Measurements from ENCODE around the gene SH3RF3. TPM values are rescaled to one million over a fixed set of nuclear protein-coding genes. Genes with fewer than 3 reads are reported as not detected.

The SH3RF3 gene
- total and polyA plus RNA-seq, 10 of the 15 experiments (the other 5 are each of a cell fraction or from before 2014, with no cell fraction given), result 0.08 to 8.8 (median 2.3) TPM

DNA sequence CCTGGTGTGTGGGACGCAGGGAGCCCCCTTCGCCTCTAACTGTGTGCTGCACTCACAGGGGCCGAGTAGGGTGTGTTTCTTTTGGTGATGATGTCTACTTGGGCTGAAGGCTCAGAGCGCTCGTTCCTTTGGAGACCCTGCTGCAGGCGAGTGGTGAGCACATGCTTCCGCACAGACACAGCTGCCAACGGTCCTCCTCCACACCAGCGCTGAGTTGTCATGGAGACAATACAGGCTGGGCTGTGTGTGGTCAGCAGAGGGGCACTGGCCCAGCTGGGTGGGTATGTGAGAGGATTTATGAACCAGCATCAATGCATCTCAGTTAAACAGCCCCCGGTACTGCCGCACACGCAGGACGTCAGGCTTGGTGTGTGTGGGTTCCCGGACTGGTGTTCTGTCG, 143.5 kb downstream of the SH3RF3 start:
- DNase-seq (ENCODE audit: low read depth, low spot score) (no peak), FAIRE-seq (no peak), ATAC-seq (no peak)
- H3K27me3 ChIP-seq (replicated peaks in 1 of 2; ENCODE audit: control insufficient read depth in 2 of 2, insufficient read depth in 2 of 2, low read length in 1 of 2), result no peaks in the 10 kb centered on the region
- no peaks in the 10 kb centered on the region for H4K20me1 ChIP-seq (ENCODE audit: control insufficient read depth, insufficient read depth)
- H3K27ac ChIP-seq (ENCODE audit: control insufficient read depth, insufficient read depth), result no peak overlapping the region
- H3K4me1 ChIP-seq (ENCODE audit: control insufficient read depth, insufficient read depth, low read length), result no peaks in the 10 kb centered on the region
- in situ Hi-C loops (cut with MboI) (no loop called here), intact Hi-C loops (cut with micrococcal nuclease; ENCODE audit: unreplicated experiment) (no loop called here)
- ChIA-PET CTCF (no interaction called here), POLR2A (no interaction called here), SMC1A (ENCODE audit: uncharacterized antibody, unreplicated experiment) (interaction anchor here (1.6 kb wide), 1 partner anchor 11 kb away, joined by 4 read pairs; no protein-coding TSS in a partner anchor), RAD21 (ENCODE audit: unreplicated experiment) (no interaction called here)
- H2AFZ ChIP-seq (ENCODE audit: control insufficient read depth, low read depth, low read length), result no peak overlapping the region
- no TSS peak for BruUV-seq (replicated peaks)
- TF ChIP-seq HDAC6 (IDR thresholded peaks at IDR 0.05; ENCODE audit: unreplicated experiment) (no peak), ZSCAN29 (IDR thresholded peaks at IDR 0.05) (no peak)
- TF ChIP-seq, protein P1, sequence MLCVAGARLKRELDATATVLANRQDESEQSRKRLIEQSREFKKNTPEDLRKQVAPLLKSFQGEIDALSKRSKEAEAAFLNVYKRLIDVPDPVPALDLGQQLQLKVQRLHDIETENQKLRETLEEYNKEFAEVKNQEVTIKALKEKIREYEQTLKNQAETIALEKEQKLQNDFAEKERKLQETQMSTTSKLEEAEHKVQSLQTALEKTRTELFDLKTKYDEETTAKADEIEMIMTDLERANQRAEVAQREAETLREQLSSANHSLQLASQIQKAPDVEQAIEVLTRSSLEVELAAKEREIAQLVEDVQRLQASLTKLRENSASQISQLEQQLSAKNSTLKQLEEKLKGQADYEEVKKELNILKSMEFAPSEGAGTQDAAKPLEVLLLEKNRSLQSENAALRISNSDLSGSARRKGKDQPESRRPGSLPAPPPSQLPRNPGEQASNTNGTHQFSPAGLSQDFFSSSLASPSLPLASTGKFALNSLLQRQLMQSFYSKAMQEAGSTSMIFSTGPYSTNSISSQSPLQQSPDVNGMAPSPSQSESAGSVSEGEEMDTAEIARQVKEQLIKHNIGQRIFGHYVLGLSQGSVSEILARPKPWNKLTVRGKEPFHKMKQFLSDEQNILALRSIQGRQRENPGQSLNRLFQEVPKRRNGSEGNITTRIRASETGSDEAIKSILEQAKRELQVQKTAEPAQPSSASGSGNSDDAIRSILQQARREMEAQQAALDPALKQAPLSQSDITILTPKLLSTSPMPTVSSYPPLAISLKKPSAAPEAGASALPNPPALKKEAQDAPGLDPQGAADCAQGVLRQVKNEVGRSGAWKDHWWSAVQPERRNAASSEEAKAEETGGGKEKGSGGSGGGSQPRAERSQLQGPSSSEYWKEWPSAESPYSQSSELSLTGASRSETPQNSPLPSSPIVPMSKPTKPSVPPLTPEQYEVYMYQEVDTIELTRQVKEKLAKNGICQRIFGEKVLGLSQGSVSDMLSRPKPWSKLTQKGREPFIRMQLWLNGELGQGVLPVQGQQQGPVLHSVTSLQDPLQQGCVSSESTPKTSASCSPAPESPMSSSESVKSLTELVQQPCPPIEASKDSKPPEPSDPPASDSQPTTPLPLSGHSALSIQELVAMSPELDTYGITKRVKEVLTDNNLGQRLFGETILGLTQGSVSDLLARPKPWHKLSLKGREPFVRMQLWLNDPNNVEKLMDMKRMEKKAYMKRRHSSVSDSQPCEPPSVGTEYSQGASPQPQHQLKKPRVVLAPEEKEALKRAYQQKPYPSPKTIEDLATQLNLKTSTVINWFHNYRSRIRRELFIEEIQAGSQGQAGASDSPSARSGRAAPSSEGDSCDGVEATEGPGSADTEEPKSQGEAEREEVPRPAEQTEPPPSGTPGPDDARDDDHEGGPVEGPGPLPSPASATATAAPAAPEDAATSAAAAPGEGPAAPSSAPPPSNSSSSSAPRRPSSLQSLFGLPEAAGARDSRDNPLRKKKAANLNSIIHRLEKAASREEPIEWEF (IDR thresholded peaks at IDR 0.05; ENCODE audit: insufficient replicate concordance, low read depth, low read length), result no peak
- WGBS (ENCODE audit: insufficient coverage, insufficient replicate concordance, low lambda C conversion rate, missing lambda C conversion rate), result 72% methylated on average over 15 of the region's 15 CpGs
- H3K9me3 ChIP-seq (replicated peaks; ENCODE audit: control insufficient read depth, insufficient read depth, low read length), result no peaks in the 10 kb centered on the region
- no peak overlapping the region for H3K4me3 ChIP-seq
- no peak overlapping the region for H3K9ac ChIP-seq (ENCODE audit: control insufficient read depth, insufficient read depth, low read length)
- no peak overlapping the region for H3K4me2 ChIP-seq (ENCODE audit: control insufficient read depth, insufficient read depth)
- no peaks in the 10 kb centered on the region for H3K36me3 ChIP-seq (ENCODE audit: control insufficient read depth in 2 of 2, insufficient read depth in 2 of 2, low read length in 1 of 2)
- no peaks in the 10 kb centered on the region for H3K79me2 ChIP-seq (ENCODE audit: control insufficient read depth, insufficient read depth, low read length)

All from GM12878 (cell line).